HEK293 (cell line): ENCODE measurements around the gene C2CD3.
"Not testable (repeated sequence)": the region's sequence is repeated elsewhere in the genome, so short reads cannot be mapped to it uniquely, and the experiment has no call there.

ENCODE experiments used
- CTCF ChIP-seq: fragments of 450-650 bp; formaldehyde crosslinking; IDR thresholded peaks from 2 replicates; pipeline ENCODE4 v1.5.1; 2016; ENCODE audit warnings: missing biosample characterization, missing genetic modification characterization
- EGR2 ChIP-seq: fragments of 450-650 bp; formaldehyde crosslinking; IDR thresholded peaks from 2 replicates; pipeline ENCODE4 v1.5.1; 2016; ENCODE audit warnings: low read depth, missing biosample characterization, missing genetic modification characterization
- GLI4 ChIP-seq: fragments of 450-650 bp; formaldehyde crosslinking; IDR thresholded peaks from 2 replicates; pipeline ENCODE4 v1.5.1; 2016; ENCODE audit warnings: missing biosample characterization, missing genetic modification characterization
- KLF1 ChIP-seq: fragments of 450-650 bp; formaldehyde crosslinking; IDR thresholded peaks from 2 replicates; pipeline ENCODE4 v1.5.1; 2016; ENCODE audit warnings: missing biosample characterization, missing genetic modification characterization
- KLF8 ChIP-seq: fragments of 450-650 bp; formaldehyde crosslinking; IDR thresholded peaks from 2 replicates; pipeline ENCODE4 v1.5.1; 2016; ENCODE audit warnings: missing biosample characterization, missing genetic modification characterization
- PATZ1 ChIP-seq: fragments of 450-650 bp; formaldehyde crosslinking; IDR thresholded peaks from 2 replicates; pipeline ENCODE4 v1.5.1; 2016; ENCODE audit warnings: missing biosample characterization, missing genetic modification characterization
- PRDM2 ChIP-seq: fragments of 450-650 bp; formaldehyde crosslinking; IDR thresholded peaks from 2 replicates; pipeline ENCODE4 v1.5.1; 2016; ENCODE audit warnings: missing biosample characterization, missing genetic modification characterization, borderline replicate concordance
- PRDM6 ChIP-seq: fragments of 450-650 bp; formaldehyde crosslinking; IDR thresholded peaks from 2 replicates; pipeline ENCODE4 v1.5.1; 2017; ENCODE audit warnings: missing biosample characterization, missing genetic modification characterization
- ZNF324 ChIP-seq: fragments of 450-650 bp; formaldehyde crosslinking; IDR thresholded peaks from 2 replicates; pipeline ENCODE4 v1.5.1; 2016; ENCODE audit warnings: missing biosample characterization, missing genetic modification characterization
- ZNF558 ChIP-seq: fragments of 450-650 bp; formaldehyde crosslinking; IDR thresholded peaks from 2 replicates; pipeline ENCODE4 v1.5.1; 2016; ENCODE audit warnings: missing biosample characterization, missing genetic modification characterization
- ZNF571 ChIP-seq: fragments of 450-650 bp; formaldehyde crosslinking; IDR thresholded peaks from 2 replicates; pipeline ENCODE4 v1.5.0; 2017; ENCODE audit warnings: missing biosample characterization, missing genetic modification characterization
- ZNF580 ChIP-seq: fragments of 450-650 bp; formaldehyde crosslinking; IDR thresholded peaks from 2 replicates; pipeline ENCODE4 v1.5.1; 2016; ENCODE audit warnings: missing biosample characterization, missing genetic modification characterization

- TF ChIP-seq PATZ1 (tag by site-specific recombination); ZNF324 (tag by site-specific recombination); CTCF (tag by site-specific recombination); GLI4 (tag by site-specific recombination); ZNF580; KLF1; ZNF558; ZNF571 (tag by site-specific recombination); PRDM2 (tag by site-specific recombination); EGR2 (tag by site-specific recombination); PRDM6 (tag by site-specific recombination); KLF8 (tag by site-specific recombination): not testable (repeated sequence)
Observed at GRCh38 chr11:74129121-74129520, 41.7 kb downstream of the C2CD3 start.
